Calu3 (cell line): ENCODE measurements around the gene CLASP2. TPM values are rescaled to one million over a fixed set of nuclear protein-coding genes. Genes with fewer than 3 reads are reported as not detected.

Source experiments
- BruUV-seq: library from RNA; stranded (reverse); fragments of 400-500 nt; replicated peaks from 2 replicates; lab custom pipeline; 2021; lab: Mats Ljungman, UMichigan
- CTCF ChIA-PET: fragments of 300-600 bp; sonication (Branson Sonifier 250); formaldehyde crosslinking; loops from one replicate; lab custom pipeline; 2022; ENCODE audit warnings: antibody characterized with exemption; lab: Charles Lee
- DNase-seq: peaks from one replicate; pipeline ENCODE4 v3.0.0; 2022
- H3K27ac Mint-ChIP-seq: one replicate; pipeline ENCODE4 v1.8.0; 2022; ENCODE audit warnings: mixed read lengths; ENCODE audit not compliant: unreplicated experiment
- H3K27me3 Mint-ChIP-seq: one replicate; pipeline ENCODE4 v1.8.0; 2022; ENCODE audit warnings: mixed read lengths; ENCODE audit not compliant: unreplicated experiment
- H3K36me3 Mint-ChIP-seq: one replicate; pipeline ENCODE4 v1.8.0; 2022; ENCODE audit warnings: mild to moderate bottlenecking, moderate library complexity, mixed read lengths; ENCODE audit not compliant: insufficient read depth, unreplicated experiment
- H3K4me1 Mint-ChIP-seq: one replicate; pipeline ENCODE4 v1.8.0; 2022; ENCODE audit warnings: mild to moderate bottlenecking, low read depth, mixed read lengths; ENCODE audit not compliant: unreplicated experiment
- H3K4me3 Mint-ChIP-seq: one replicate; pipeline ENCODE4 v1.8.0; 2022; ENCODE audit warnings: mild to moderate bottlenecking, low read depth, moderate library complexity, mixed read lengths; ENCODE audit not compliant: unreplicated experiment
- H3K9me3 Mint-ChIP-seq: one replicate; pipeline ENCODE4 v1.8.0; 2022; ENCODE audit warnings: low read depth, mixed read lengths; ENCODE audit not compliant: unreplicated experiment
- CTCF ChIP-seq: fragments of 200-600 bp; IDR thresholded peaks from one replicate; pipeline ENCODE4 v1.8.0; 2022; ENCODE audit warnings: antibody characterized with exemption; ENCODE audit not compliant: unreplicated experiment
- intact Hi-C: fragments of 100-400 bp; cut with micrococcal nuclease; formaldehyde crosslinking; loops from one replicate; pipeline ENCODE4 v1.10.0; 2022; ENCODE audit not compliant: unreplicated experiment
- total RNA-seq: library from RNA; stranded (reverse); gene quantifications from 2 replicates; pipeline ENCODE4 v1.2.3, GENCODE V29; 2022

CLASP2 gene
- total RNA-seq, 1 experiment from 2014 or later = 56.4 TPM

DNA sequence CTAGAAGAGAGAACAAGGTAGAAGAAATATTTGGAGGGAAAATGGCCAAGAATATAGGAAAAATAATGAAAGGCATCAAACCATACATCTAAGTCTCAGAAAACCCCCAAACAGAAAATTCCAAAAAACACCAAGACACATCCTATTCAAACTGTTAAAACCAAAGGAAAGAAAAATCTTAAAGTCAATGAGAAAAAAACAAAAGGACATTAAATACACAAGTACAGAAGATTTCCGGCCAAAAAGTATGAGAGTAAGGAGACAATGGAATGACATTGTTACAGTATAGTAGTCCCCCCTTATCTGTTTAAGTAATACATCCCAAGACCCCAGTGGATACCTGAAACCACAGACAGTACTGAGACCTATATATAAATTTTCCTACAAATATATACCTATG lies 18.8 kb downstream of the CLASP2 start:
- H3K27ac Mint-ChIP-seq = no peak overlapping the region
- H3K4me1 Mint-ChIP-seq = no peaks in the 10 kb centered on the region
- peaks cover 13% of the 10 kb centered on the region for H3K9me3 Mint-ChIP-seq
- intact Hi-C loops = no loop called here
- no peak overlapping the region for H3K4me3 Mint-ChIP-seq
- no peaks in the 10 kb centered on the region for H3K27me3 Mint-ChIP-seq
- no peak for TF ChIP-seq CTCF
- no peak for DNase-seq
- CTCF ChIA-PET = no interaction called here
- no peaks in the 10 kb centered on the region for H3K36me3 Mint-ChIP-seq
- BruUV-seq = no TSS peak

DNA sequence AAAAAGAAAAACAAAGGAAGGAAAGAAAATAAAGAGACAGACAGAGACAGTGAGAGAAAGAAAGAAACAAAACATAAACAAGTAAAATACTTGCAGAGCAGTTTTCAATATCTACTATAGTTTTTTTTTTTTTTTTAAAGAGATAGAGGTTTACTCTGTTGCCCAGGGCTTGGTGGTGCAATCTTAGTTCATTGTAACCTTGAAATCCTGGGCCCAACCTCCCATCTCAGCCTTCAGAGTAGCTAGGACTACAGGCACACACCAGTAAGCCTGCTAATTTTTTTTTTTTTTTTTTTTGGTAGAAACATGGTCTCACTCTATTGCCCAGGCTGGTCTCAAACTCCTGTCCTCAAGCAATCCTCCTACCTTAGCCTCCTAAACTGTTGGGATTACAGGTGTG lies 23.1 kb downstream of the CLASP2 start:
- CTCF ChIA-PET = no interaction called here
- H3K9me3 Mint-ChIP-seq = peaks cover 5% of the 10 kb centered on the region
- DNase-seq = no peak
- no peaks in the 10 kb centered on the region for H3K27me3 Mint-ChIP-seq
- BruUV-seq = no TSS peak
- intact Hi-C loops = no loop called here
- no peak for TF ChIP-seq CTCF
- no peak overlapping the region for H3K4me3 Mint-ChIP-seq
- H3K4me1 Mint-ChIP-seq = no peaks in the 10 kb centered on the region
- no peaks in the 10 kb centered on the region for H3K36me3 Mint-ChIP-seq
- no peak overlapping the region for H3K27ac Mint-ChIP-seq

DNA sequence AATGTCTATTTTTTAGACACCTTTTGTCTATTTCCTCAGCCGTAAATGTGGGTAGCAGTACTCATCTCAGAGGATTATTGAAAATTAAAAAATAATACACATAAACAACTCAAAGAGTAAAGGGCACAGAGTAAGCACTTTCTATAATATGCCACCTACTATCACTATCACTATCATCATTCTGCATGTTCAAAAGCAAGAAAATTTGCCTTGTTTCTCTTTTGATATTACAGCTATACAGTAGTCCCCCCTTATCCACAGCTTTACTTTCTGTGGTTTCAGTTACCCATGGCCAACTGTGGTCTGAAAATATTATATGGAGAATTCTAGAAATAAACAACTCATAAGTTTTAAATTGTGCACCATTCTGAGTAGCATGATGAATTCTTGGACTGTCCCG lies 27.7 kb downstream of the CLASP2 start:
- H3K4me3 Mint-ChIP-seq = no peak overlapping the region
- no peaks in the 10 kb centered on the region for H3K9me3 Mint-ChIP-seq
- intact Hi-C loops = no loop called here
- H3K27ac Mint-ChIP-seq = no peak overlapping the region
- DNase-seq = no peak
- no peaks in the 10 kb centered on the region for H3K4me1 Mint-ChIP-seq
- no peak for TF ChIP-seq CTCF
- CTCF ChIA-PET = no interaction called here
- no peaks in the 10 kb centered on the region for H3K36me3 Mint-ChIP-seq
- H3K27me3 Mint-ChIP-seq = no peaks in the 10 kb centered on the region
- BruUV-seq = no TSS peak

DNA sequence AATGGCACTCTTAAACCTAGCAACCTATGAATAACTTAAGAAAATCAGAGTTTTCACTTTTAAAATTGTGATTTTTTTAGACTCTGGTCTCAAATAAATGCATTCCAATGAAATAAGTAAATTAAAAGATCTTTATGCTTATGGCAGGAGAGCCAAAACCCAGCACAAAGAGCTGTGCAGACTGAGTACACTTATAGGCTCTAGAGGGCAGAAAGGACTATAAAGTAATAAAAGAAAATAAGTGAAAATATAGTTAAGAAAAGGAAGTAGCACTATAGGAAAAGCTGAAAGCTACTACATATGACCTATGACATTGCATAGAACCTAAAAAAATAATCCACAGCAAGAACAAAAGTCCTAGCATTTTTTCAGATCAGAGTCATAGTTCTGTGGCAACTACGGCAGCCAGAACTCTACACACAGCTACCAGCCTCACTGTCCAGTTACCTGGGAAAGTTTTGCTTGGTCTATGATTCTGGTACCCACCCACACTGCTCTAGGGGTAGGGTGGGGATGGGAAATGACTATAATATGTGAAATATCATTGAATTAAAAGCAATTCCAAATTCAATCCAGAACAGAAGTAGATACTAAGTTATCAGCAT lies 30.5 kb downstream of the CLASP2 start:
- intact Hi-C loops = no loop called here
- TF ChIP-seq CTCF = no peak
- H3K27ac Mint-ChIP-seq = no peak overlapping the region
- no peaks in the 10 kb centered on the region for H3K4me1 Mint-ChIP-seq
- CTCF ChIA-PET = no interaction called here
- H3K36me3 Mint-ChIP-seq = peaks cover 6% of the 10 kb centered on the region
- H3K9me3 Mint-ChIP-seq = no peaks in the 10 kb centered on the region
- no TSS peak for BruUV-seq
- DNase-seq = no peak
- no peaks in the 10 kb centered on the region for H3K27me3 Mint-ChIP-seq
- no peak overlapping the region for H3K4me3 Mint-ChIP-seq
